ENCODE measurements around the gene ABLIM3.

The ABLIM3 gene

DNA sequence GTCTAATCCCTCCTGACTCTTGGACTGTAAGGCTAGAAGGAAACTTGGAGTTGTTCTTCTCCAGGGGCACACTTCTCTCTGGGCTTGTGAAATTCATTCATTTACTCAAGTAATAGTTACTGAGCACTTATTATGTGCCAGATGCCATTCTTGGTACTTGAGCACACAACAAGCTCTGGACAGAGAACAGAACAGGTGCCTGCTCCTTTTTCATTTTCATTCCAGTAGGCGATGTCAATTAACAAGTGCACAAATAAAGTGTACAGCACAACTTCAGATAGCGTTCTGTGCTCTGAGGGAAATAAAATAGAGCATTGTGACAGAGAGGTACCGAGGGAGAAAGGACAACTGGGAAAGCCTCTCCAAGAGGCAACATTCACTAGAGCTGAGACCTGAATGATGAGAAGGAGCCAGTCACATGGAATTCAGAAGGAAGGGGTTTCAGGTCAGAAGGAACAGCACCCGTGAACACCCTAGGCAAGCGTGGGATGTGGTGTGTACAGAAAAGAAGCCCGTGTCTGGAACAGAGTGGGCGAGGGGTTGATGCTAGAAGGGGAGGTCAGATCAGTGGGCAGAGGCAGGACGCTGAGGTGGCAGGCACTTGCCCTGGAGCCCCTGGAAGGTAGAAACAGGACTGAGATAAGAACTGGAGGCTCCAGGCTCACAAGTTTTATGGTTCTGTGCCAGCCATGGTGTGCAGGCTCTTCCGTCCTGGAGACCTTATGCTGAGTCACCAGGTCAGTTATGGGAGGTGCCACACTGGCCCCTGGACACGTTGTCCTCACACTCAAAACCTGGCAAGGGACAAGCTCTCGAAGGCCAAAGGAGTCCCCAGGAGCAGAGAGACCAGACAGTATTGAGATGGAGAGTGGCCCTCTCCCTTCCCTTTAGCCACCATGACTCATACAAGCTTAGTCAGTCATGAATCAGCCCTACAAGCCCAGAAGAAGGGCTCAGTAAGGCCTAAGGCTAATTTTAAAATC, 7.2 kb upstream of the ABLIM3 start:
- no peak for DNase-seq (ENCODE audit: low read depth in 2 of 2)

DNA sequence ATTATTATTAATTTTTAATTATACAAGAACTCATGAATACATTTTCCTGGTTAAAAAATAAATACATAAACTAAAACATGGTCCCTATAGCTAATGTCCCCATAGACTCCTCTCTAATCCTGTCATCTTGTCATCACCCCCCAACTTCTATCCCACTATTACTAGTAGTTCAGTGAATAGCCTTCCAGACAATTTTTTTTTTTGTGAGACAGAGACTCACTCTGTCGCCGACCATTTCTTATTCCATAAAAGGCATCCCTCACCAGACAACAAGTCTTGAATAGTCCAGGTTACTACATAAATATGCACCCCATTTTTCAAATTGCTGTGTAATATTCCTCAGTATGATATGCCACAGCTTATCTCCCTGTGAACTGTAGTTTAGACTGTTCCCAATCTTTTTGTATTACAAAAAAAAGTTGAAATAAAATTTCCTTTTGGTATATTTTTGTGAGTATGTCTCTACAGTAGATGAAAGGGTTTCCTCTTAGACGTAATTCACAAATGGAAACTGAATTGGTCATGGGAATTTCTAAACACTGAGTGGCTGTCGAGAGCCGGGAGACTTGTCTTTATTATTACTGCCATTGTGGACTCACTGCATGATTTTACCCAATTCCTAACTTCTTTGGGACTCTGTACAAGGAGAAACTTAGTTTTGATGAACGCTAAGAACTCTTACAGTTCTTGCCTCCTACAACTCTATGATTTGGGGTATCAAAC, 6.4 kb upstream of the ABLIM3 start:
- DNase-seq (ENCODE audit: low read depth in 2 of 2): no peak

DNA sequence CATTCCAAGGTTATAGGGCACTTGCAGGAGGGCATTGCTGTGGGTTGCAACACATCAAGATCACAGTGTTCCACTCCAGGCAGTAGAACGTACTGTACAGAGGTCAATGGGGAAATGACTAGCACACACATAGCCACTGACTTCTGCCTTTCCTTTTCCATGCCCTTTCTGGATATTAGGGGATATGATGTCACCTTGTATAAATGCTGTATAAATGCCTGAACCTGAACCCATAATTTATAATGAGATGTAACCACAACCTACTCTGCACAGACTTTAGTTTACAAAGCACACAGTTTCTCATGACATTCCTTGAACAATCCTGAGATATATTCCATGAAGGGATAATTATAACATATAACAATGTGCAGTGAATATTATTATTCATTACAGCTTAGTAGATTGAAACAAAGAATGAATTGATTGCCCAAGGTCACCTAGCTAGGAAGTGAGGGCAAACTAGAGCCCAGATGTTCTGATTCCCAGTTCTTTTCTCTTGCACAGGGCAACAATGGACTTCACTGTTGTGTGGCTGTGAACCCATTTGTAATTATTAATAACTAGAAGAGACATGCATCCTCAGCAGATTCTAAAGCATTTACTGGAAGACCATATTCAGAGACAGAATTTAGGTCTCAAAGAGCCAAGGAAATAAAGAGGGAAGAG, 5.6 kb upstream of the ABLIM3 start:
- no peak for DNase-seq (ENCODE audit: low read depth in 2 of 2)

DNA sequence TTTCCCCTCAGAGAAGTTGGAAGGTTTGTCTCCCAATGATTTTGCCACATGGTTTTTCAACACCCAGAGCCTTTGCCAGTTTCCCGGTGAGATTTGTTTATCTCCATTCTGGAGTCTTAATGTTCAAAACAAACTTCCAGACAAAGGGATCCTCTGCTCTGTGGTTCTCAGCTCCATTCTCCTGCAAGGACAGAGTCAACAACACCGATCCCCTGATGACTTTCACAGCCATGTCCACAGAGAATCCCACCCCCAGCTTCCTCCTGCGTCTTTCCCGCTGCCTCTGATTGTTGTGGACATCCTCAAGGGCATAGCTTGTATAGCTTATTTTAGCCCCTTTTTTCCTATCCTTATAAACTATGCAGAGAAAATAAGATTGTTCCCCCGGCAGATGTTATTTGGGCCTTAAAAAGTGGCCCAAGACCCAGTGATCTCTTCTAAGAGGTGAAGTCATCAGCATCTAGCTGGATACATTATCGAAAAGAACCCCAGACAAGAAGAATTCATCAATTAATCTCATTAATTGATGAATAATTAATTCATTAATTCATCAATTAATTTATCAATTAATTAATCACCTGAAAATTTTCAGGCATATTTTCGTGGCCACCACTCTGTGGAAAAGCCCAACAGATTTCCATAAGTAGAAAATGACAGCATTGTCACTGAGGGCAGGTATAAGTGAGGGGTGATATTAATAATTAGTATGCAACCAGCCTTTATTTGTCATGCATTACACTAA, 2.9 kb upstream of the ABLIM3 start:
- no peak for DNase-seq (ENCODE audit: low read depth in 2 of 2)

DNA sequence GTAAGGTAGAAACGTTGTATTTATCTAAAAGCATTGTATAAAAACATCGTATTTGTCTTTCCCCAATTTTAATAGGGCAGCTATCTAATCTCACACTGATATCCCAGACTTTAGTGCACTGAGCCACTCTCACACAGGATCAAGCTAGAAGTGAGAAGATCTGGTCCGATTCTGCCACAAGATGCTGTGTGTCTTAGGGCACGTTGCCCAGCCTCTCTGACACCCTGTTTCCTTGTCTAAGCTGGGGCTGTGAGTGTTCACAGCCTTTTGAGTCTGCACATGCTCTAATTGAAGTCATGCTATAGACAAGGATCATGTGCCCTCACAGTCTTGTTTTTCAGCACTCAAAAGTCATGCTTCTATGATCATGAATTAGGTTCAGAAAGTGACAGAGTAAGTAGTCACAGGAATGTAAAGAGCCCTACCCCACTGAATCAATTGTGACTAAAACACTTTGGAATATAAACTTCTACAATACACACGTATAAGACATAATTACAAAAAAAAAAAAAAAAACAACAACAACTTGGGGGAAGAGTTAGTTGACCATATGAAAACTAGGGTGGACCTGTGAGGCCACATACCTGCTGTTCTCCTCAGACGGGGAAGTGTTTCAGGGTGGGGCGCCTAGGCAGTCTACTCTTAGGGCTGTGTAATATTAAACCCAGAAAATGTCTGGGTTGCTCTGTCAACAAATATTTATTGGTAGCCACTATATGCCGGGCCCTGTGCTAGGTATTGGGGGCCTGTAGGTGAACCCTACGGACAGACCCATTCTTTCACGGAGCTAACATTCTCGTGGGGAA, 893 bp upstream of the ABLIM3 start:
- no peak for DNase-seq (ENCODE audit: low read depth in 2 of 2)

DNA sequence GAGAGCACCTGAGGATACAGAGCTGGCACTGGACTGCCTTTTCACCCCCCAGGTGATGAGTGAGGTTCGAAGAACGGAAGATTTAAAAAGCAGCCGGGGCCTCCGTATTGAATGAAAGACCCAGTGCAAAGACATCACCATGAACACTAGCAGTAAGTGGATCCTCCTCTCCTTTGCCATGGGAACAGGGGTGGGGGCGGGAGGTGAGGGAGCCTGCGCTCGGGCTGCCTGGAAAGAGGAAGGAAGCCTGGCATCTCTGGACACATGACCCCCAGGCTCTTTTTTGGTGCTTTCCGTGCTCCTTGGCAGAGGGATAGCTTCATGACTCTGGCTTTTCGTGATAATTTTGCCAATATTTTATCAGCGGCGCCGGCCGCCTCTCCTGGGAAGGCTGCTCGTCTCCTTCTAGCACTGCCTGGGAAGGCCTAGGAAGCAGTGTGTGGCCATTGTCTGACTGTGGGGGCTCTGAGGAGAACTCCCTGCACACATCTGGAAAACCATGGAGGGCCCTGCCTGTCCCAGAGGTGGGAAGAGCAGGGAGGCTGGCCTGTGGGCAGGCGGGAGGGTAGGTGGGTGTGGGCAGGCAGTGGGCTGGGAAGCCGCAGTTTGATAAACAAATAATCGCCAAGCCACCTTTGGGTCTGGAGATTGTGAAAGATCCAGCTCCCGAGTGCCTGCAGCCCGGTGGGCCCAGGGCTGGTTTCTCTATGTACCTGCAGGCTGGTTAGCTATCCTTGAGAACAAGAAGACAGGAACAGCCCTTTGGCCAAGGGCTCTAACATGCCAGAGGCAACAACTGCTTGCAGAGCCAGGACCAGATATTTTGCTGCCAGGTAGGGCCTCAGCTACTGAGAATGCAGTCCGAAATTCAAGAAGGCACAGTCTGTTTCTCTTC, 911 bp downstream of the ABLIM3 start:
- DNase-seq (ENCODE audit: low read depth in 2 of 2): no peak

DNA sequence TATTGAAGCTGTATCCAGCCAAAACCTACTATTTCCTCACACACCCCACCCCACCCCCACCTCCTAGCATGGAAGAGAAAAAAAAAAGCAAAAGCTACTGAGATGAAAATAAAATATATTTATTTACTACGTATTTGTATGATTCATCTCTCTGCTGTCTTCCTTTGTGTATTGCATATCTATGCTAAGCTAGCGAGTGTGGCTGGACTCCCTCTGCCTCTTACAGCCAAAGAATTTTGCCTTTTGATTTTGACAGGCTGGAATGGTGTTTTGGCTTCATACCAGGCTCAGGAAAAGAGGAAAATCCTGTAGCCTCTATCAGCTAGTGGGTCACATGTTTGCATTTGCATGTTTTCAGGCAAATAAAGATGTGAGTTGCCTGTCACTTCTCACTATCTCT, 2.2 kb downstream of the ABLIM3 start:
- DNase-seq (ENCODE audit: low read depth in 2 of 2): no peak

DNA sequence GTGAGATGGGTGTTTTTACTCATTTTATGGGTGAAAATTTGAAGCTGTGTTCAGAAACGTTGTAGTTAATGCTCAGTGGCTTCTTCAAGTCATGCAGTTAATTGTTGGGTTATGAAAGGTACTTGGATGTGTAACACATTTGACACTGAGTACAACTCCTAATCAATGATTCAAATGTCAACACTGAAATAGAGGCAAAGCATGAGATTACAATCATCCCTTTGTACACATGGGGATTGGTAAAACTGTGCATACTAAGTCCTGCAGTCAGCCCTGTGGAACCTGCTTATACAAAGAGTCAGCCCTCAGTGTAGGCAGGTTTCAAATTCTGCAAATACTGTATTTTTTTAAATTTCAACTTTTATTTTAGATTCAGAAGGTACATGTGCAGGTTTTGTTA, 3.3 kb downstream of the ABLIM3 start:
- no peak for DNase-seq (ENCODE audit: low read depth in 2 of 2)

DNA sequence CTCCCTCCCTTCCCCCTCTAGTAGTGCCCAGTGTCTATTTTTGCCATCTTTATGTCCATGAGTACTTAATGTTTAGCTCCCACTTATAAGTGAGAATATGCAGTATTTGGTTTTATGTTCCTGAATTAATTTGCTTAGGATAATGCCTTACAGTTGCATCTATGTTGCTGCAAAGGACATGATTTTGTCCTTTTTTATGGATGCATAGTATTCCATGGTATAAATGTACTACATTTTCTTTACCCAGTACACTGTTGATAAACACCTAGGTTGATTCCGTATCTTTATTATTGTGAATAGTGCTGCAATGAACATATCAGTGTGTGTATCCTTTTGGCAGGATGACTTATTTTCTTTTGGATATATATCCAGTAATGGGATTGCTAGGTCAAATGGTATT, 3.8 kb downstream of the ABLIM3 start:
- no peak for DNase-seq (ENCODE audit: low read depth in 2 of 2)

DNA sequence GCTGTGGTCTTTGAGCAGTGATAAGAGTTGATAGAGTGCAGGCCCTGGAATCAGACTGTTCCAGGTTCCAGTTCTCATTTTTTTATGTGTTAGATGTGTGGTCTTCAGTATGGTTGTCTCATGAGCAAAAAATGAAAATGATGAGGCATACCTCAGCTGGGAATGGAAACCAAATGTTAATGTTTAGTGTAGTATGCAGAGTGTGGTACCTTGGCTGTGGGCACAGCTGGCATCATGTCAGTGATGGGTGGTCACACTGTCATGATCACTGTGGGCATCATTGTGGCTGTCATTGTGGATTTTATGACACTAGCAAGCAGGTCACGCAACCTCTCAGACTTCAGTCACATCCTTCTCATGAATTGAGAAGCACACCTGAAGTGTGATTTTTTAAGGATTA, 6.4 kb downstream of the ABLIM3 start:
- DNase-seq (ENCODE audit: low read depth in 2 of 2): no peak

DNA sequence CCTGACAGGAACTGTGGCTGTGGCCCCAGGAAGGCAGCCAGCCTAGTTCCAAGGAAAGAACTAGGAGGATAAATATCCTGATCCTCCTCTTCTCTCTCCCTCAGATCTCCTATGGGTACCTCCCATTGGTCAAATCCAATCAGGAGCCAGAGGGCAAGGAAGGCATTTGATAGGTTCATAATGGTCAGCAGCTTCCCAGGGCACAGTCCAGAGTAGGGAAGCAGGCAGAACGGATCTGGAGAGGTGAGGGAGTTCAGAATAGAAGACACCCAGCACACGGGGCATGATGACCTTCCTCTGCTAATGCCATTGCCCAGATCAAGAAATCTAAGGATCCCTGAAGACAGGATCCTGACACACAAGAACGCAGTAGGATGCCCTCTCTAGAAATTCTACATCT, 8.6 kb downstream of the ABLIM3 start:
- no peak for DNase-seq (ENCODE audit: low read depth in 2 of 2)

DNA sequence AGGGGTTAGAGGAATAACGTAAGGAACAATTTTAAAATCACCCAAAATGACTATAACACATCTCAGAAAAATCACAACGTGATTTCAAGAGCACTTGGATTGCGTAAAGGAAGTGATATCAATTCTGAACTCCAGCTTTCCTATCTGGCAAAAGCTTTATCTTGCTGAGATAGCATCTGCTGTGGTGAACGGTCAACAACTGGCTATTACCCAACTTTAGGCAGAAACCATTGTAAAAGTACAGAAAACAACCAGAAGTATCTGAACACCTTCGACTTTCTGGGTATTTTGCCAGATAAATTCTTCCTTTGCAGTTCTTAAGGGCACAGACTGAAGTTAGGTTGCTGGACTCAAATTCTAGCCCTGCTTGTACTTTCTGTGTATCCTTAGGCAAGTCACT, 9.2 kb downstream of the ABLIM3 start:
- no peak for DNase-seq (ENCODE audit: low read depth in 2 of 2)

DNA sequence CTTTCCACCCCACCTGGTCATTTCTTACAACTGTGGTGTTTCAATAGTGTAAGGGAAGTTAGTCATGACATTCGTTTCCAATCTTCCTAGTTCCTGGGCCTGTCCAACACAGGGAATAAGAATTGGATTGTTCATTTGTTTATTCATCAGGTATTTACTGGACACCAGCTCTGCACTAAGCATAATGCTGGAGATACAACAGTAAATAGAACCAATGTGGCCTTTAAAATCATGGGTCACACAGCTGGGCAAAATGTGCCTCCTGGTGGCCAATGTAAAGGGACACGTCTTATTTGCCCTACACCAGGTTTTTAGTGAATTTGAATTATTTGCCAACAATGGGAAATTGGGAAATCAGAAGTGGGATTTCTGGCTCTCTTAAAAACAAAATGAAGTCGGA, 10.4 kb downstream of the ABLIM3 start:
- DNase-seq (ENCODE audit: low read depth in 2 of 2): no peak

DNA sequence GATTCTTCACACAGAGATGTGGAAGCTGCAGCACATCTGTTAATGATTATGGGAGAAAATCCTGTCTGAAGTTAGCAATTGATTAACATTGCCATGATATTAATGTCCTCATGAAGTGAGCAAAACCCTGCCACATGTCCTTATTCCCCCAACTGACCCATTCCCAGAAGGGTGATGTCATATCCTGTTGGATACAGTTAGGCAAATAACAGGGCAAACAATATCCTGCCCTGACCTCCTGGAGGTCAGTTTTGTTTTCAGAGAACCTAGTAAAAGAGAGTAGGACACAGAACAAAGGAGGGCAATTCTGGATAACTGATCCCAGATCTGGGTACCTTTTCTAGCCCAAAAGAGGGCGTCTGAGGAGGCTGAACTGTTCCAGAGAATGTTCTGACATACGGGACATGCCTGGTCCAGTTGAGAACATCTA, 11.0 kb downstream of the ABLIM3 start:
- DNase-seq (ENCODE audit: low read depth in 2 of 2): no peak

DNA sequence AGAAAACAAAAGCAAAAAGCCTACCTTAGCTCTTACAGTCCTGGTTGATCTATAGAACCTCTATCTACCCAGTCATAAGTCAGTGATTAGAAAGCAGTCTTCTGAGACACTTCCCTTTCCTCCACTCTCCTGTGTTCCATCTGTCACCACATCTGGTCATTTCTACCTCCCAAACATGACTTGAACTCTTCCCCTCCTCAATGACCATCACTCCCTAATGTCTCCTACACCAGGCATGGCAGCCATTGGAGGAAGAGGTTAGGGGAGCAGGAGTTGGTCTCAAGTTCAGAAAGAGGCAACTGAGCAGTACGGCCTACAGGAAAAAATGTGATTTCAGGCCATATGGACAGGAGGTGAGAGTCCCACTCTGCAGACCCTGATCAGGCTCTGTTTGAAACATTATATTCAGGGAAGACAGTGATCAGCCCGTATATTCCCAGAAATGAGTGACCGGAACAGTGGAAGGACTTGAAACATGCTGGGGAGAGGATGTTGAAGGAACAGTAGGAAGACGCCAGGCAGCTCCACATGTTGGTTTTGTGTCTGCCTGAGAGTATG, 12.0 kb downstream of the ABLIM3 start:
- DNase-seq (ENCODE audit: low read depth in 2 of 2): no peak

DNA sequence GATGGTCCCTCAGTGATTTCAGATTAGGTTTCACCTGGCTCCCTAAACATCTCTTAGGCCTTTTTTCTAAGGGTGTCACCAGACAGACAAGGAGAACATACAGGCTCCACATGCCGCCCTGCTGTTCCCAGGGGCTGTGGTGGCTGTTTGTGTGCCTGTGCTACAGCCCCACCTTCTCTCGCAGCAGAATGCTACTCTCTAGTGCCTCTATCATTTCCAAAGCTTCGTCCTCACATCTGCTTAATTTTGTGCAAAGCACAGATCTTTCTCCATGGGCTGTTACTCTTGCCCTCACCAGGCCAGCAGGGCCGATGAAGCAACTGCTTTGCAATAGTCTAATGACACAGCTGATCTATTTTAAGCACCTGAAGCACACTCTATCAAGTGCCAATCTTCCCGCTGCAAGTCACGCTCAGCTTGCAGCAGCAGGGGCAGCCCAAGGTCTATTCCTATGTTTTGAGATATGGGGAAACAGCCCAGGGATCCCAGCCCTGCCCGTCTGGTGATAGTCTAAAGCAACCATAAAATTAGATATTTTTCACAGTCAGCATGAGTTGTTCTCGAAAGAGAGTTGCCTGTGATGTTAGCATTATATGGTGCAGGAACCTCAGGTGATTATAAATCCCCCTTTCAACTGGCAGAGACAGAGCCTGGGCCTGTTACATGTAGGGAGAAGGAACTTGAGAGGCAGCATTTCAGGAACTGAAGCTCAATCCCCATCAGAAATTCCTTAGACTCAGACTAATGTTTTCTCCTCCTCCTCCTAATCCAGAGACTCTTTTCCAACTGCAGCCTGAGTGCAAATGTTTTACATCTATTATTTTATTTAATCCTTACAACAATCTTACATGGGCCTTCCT, 12.7 kb downstream of the ABLIM3 start:
- no peak for DNase-seq (ENCODE audit: low read depth in 2 of 2)

DNA sequence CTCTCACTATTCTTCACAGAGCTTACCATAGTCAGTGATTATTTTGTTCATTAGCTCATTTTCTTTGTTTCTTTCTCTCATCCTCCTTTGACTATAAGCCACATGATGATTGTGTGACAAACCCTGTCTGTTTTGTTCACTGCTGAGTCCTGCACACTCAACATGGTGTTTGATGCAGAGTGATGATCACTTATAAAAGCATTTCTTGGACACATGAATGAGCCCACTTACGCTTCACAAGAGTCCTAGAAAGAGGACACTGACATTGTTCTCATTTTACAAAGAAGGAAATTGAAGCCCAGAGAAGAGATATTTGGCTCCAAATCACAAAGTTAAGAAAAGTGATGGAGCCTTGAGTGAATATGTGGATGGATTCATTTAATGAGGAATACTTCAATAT, 13.4 kb downstream of the ABLIM3 start:
- DNase-seq (ENCODE audit: low read depth in 2 of 2): no peak

DNA sequence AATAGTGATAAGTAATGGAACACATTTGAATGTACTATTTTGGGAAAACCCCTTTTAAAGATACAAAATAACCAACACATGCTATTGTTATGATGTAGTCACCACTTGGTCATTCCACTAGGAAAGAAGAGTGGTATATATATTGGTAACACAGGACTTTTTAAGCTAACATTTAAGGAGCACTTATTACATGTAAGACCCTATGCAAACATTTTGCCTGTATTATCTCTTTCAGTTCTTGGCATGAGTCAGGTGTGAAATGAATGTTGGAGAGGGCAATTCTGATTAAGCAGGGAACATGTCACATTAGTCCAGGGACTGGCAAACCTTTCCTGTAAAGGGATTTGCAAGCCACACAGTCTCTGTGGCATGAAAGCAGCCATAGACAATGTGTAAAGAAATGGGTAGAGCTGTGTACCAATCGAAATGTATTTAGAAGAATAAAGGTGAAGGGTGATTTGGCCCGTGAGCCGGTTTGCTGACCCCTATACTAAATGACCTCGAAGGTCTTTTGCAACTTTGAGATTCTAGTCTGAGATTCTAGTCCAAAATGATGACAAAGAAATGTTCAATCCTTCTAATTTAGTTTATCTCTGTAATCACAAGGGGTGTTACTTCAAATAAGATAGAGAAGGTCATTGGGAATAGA, 15.3 kb downstream of the ABLIM3 start:
- DNase-seq (ENCODE audit: low read depth in 2 of 2): no peak
